Panc1 (cell line): ENCODE data around the gene APOA1. TPM values are rescaled to one million over a fixed set of nuclear protein-coding genes. Genes with fewer than 3 reads are reported as not detected.

Source experiments
- ATAC-seq: fragments of 200-7000 bp; cut with Tn5 transposase; 2 replicates; pipeline ENCODE4 v1.9.1; 2020; ENCODE audit warnings: mild to moderate bottlenecking, moderate library complexity
- BruUV-seq: library from RNA; stranded (reverse); fragments of 400-500 nt; replicated peaks from 2 replicates; lab custom pipeline; 2021; lab: Mats Ljungman, UMichigan
- CTCF ChIA-PET: fragments of 300-600 bp; sonication (Branson Sonifier 250); formaldehyde crosslinking; loops from one replicate; lab custom pipeline; 2022; ENCODE audit warnings: antibody characterized with exemption; lab: Charles Lee
- POLR2A ChIA-PET: fragments of 300-600 bp; sonication (Branson Sonifier 250); formaldehyde crosslinking; loops from one replicate; lab custom pipeline; 2022; ENCODE audit warnings: antibody characterized with exemption; lab: Charles Lee
- DNase-seq: peaks from one replicate; pipeline ENCODE4 v3.0.0-alpha.2; 2010; ENCODE audit warnings: low read depth, low spot score
- H3K27ac ChIP-seq: 2 replicates; pipeline ENCODE4 v1.5.1; 2011; ENCODE audit warnings: mild to moderate bottlenecking, low read length, inconsistent platforms
- H3K27me3 ChIP-seq: fragments of 200-500 bp; sonication (Bioruptor generic); 2 replicates; pipeline ENCODE4 v1.6.0; 2014; ENCODE audit warnings: low read length, inconsistent platforms; ENCODE audit not compliant: control insufficient read depth, insufficient read depth
- H3K36me3 ChIP-seq: fragments of 200-500 bp; sonication (Bioruptor generic); 2 replicates; pipeline ENCODE4 v1.5.1; 2014; ENCODE audit warnings: inconsistent platforms, mild to moderate bottlenecking, low read length, moderate library complexity; ENCODE audit not compliant: control insufficient read depth, insufficient read depth
- H3K4me1 ChIP-seq: 2 replicates; pipeline ENCODE4 v1.5.1; 2011; ENCODE audit warnings: inconsistent platforms, mild to moderate bottlenecking, low read length, moderate library complexity; ENCODE audit not compliant: control insufficient read depth, insufficient read depth
- H3K4me3 ChIP-seq, 2 experiments: 2 replicates each; pipeline ENCODE4 v1.5.1; 2011 to 2012; ENCODE audit warnings: low read depth in 2 of 2, low read length in 2 of 2, mild to moderate bottlenecking in 2 of 2, inconsistent platforms in 1 of 2, moderate library complexity in 1 of 2
- H3K9me3 ChIP-seq: fragments of 200-500 bp; sonication (Bioruptor generic); 2 replicates; pipeline ENCODE4 v1.5.1; 2014; ENCODE audit warnings: low read depth, mild to moderate bottlenecking, inconsistent platforms, low read length, moderate library complexity; ENCODE audit not compliant: control insufficient read depth, insufficient read depth
- POLR2AphosphoS5 ChIP-seq: IDR thresholded peaks from 2 replicates; pipeline ENCODE4 v1.6.1; 2012; ENCODE audit warnings: mild to moderate bottlenecking, low read depth, low read length, moderate library complexity
- REST ChIP-seq, 2 experiments: IDR thresholded peaks; 2 replicates each; pipeline ENCODE4 v1.6.1; 2011 to 2012; ENCODE audit warnings: low read depth in 2 of 2, control low read depth in 1 of 2, low read length in 1 of 2, mild to moderate bottlenecking in 1 of 2, moderate library complexity in 1 of 2; ENCODE audit not compliant: insufficient read depth in 1 of 2
- SIN3A ChIP-seq: IDR thresholded peaks from 2 replicates; pipeline ENCODE4 v1.6.1; 2012; ENCODE audit warnings: low read depth, mild to moderate bottlenecking, low read length, moderate library complexity, borderline replicate concordance; ENCODE audit not compliant: insufficient read depth
- TCF7L2 ChIP-seq: IDR thresholded peaks from 2 replicates; pipeline ENCODE4 v1.6.1; 2011; ENCODE audit warnings: mild to moderate bottlenecking, low read depth, low read length, inconsistent platforms
- in situ Hi-C: cut with HindIII; loops from 2 replicates; pipeline ENCODE4 v1.10.0; 2016; ENCODE audit warnings: low sequenced_read_pairs, low pct_unique_long_range_greater_than_20kb
- intact Hi-C: fragments of 100-400 bp; cut with micrococcal nuclease; formaldehyde crosslinking; loops from one replicate; pipeline ENCODE4 v1.10.0; 2022; ENCODE audit not compliant: unreplicated experiment
- total RNA-seq: library from RNA; stranded (reverse); gene quantifications from one replicate; pipeline ENCODE4 v1.2.1, GENCODE V29; 2021; ENCODE audit not compliant: unreplicated experiment
- TF ChIP-seq, protein P1 (sequence below): fragments of 450-650 bp; IDR thresholded peaks from 2 replicates; pipeline ENCODE4 v1.5.1; 2017; ENCODE audit warnings: mild to moderate bottlenecking

The APOA1 gene
- total RNA-seq, 1 experiment from 2014 or later: 1.7 TPM

DNA sequence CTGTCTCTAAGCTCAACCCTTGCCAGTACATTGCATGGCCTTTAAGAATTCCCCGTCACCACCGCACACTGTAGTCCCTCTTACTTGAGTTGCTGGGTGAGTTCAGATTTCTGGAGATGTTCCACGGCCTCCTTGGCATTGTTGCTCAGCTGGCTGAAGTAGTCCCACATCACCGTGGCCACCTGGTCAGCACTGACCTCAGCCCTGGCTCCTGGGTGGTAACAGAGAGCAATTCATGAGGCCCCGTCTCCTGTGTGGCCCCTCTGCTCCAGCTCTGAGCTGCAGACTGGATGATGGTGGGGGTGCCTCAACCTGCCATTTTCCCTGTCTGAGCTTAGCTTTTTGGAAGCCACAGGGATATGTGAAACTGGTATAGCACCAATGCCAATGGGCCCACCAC, 14.8 kb downstream of the APOA1 start:
- no peaks in the 10 kb centered on the region for H3K27me3 ChIP-seq
- H3K36me3 ChIP-seq: no peaks in the 10 kb centered on the region
- ChIA-PET POLR2A (interaction anchor here (0.5 to 0.9 kb wide), 2 partner anchors 13 to 296 kb away, joined by 3 to 4 read pairs; no protein-coding TSS in a partner anchor), CTCF (interaction anchor here (1.9 kb wide), 1 partner anchor 13 kb away, joined by 5 read pairs; no protein-coding TSS in a partner anchor)
- H3K4me3 ChIP-seq: no peak overlapping the region
- TF ChIP-seq REST (IDR thresholded peaks at IDR 0.05; ENCODE audit: insufficient read depth in 1 of 2, low read depth in 2 of 2, low read length in 1 of 2): no peak
- TF ChIP-seq TCF7L2: no peak
- TF ChIP-seq, protein P1, sequence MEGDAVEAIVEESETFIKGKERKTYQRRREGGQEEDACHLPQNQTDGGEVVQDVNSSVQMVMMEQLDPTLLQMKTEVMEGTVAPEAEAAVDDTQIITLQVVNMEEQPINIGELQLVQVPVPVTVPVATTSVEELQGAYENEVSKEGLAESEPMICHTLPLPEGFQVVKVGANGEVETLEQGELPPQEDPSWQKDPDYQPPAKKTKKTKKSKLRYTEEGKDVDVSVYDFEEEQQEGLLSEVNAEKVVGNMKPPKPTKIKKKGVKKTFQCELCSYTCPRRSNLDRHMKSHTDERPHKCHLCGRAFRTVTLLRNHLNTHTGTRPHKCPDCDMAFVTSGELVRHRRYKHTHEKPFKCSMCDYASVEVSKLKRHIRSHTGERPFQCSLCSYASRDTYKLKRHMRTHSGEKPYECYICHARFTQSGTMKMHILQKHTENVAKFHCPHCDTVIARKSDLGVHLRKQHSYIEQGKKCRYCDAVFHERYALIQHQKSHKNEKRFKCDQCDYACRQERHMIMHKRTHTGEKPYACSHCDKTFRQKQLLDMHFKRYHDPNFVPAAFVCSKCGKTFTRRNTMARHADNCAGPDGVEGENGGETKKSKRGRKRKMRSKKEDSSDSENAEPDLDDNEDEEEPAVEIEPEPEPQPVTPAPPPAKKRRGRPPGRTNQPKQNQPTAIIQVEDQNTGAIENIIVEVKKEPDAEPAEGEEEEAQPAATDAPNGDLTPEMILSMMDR: no peak
- no peak for TF ChIP-seq SIN3A
- no peak for TF ChIP-seq POLR2AphosphoS5
- no peaks in the 10 kb centered on the region for H3K9me3 ChIP-seq
- in situ Hi-C loops (no loop called here), intact Hi-C loops (no loop called here)
- H3K4me1 ChIP-seq: no peaks in the 10 kb centered on the region
- DNase-seq (no peak), ATAC-seq (no peak)
- H3K27ac ChIP-seq: no peak overlapping the region
- no TSS peak for BruUV-seq

GRCh38 chr11:116821050-116821918, 16.1 kb downstream of the APOA1 start:
- Histone ChIP-seq H3K27me3 (no peaks in the 10 kb centered on the region), H3K4me1 (no peaks in the 10 kb centered on the region), H3K27ac (no peak overlapping the region), H3K36me3 (no peaks in the 10 kb centered on the region), H3K4me3 (no peak overlapping the region), H3K9me3 (no peaks in the 10 kb centered on the region)
- in situ Hi-C loops: no loop called here
- ATAC-seq (no peak), DNase-seq (no peak)
- intact Hi-C loops: no loop called here
- TF ChIP-seq, protein P1: no peak
- TF ChIP-seq SIN3A (no peak), TCF7L2 (no peak), REST (IDR thresholded peaks at IDR 0.05; ENCODE audit: insufficient read depth in 1 of 2, low read depth in 2 of 2, low read length in 1 of 2) (no peak), POLR2AphosphoS5 (no peak)
- POLR2A ChIA-PET: no interaction called here
- CTCF ChIA-PET: interaction anchor here (0.7 to 1.7 kb wide), 2 partner anchors 14 to 30 kb away, joined by 6 read pairs; partner anchors contain the start of gene APOA5
- no TSS peak for BruUV-seq
